ENCODE results near the gene NXPE3.

- TF ChIP-seq CTCF (conservative IDR thresholded peaks at IDR 0.05; ENCODE audit: low read depth, low read length) (no peak), EZH2 (IDR thresholded peaks at IDR 0.05; ENCODE audit: borderline replicate concordance, low read depth, low read length, poor library complexity, severe bottlenecking) (no peak)
Measured at GRCh38 chr3:101846709-101847108, 67.7 kb downstream of the NXPE3 start.

All from A673 (cell line).